GM12801 (cell line): Measurements from ENCODE around the gene CPSF4L.

Experiments used
- CTCF ChIP-seq: IDR thresholded peaks from one replicate; pipeline ENCODE4 v1.5.1; 2011; ENCODE audit warnings: control low read depth; ENCODE audit not compliant: insufficient read length; ENCODE audit errors: extremely low read depth

Gene CPSF4L

GRCh38 chr17:73232587-73233373 lies 28.9 kb downstream of the CPSF4L start:
- no peak for TF ChIP-seq CTCF

GRCh38 chr17:73231841-73232586 lies 29.7 kb downstream of the CPSF4L start:
- TF ChIP-seq CTCF: no peak

- no peak for TF ChIP-seq CTCF
These were observed 30.3 kb downstream of the CPSF4L start for GRCh38 chr17:73231395-73231794.

- no peak for TF ChIP-seq CTCF
These were observed 31.6 kb downstream of the CPSF4L start for GRCh38 chr17:73230088-73230487.

GRCh38 chr17:73228748-73229236 lies 32.9 kb downstream of the CPSF4L start:
- no peak for TF ChIP-seq CTCF

GRCh38 chr17:73227944-73228343 lies 33.7 kb downstream of the CPSF4L start:
- TF ChIP-seq CTCF: no peak

- TF ChIP-seq CTCF: no peak
These were observed 34.3 kb downstream of the CPSF4L start for GRCh38 chr17:73227379-73227778.
